ENCODE measurements around the gene KCNQ1. TPM values are rescaled to one million over a fixed set of nuclear protein-coding genes. Genes with fewer than 3 reads are reported as not detected.

Gene KCNQ1
- total RNA-seq, 1 experiment from 2014 or later = 10.7 TPM

GRCh38 chr11:2672553-2673249 is 227.9 kb downstream of the KCNQ1 start:
- H3K36me3 ChIP-seq (ENCODE audit: control insufficient read depth in 1 of 2, insufficient read depth in 2 of 2, low read length in 2 of 2) = no peaks in the 10 kb centered on the region
- ChIA-PET CTCF (no interaction called here), RAD21 (ENCODE audit: low non-redundant PET in 1 of 2, low total read pairs in 2 of 2, uncharacterized antibody in 2 of 2, unreplicated experiment in 2 of 2) (no interaction called here), POLR2A (no interaction called here)
- DNase-seq (ENCODE audit: low read depth, low spot score) (no peak), ATAC-seq (no peak)
- H3K27ac ChIP-seq (ENCODE audit: low read depth, low read length) = no peak overlapping the region
- TF ChIP-seq, protein P1, sequence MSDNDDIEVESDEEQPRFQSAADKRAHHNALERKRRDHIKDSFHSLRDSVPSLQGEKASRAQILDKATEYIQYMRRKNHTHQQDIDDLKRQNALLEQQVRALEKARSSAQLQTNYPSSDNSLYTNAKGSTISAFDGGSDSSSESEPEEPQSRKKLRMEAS (IDR thresholded peaks at IDR 0.05) = no peak
- no peak for TF ChIP-seq SRF (IDR thresholded peaks at IDR 0.05; ENCODE audit: low read depth)
- TF ChIP-seq, protein P2, sequence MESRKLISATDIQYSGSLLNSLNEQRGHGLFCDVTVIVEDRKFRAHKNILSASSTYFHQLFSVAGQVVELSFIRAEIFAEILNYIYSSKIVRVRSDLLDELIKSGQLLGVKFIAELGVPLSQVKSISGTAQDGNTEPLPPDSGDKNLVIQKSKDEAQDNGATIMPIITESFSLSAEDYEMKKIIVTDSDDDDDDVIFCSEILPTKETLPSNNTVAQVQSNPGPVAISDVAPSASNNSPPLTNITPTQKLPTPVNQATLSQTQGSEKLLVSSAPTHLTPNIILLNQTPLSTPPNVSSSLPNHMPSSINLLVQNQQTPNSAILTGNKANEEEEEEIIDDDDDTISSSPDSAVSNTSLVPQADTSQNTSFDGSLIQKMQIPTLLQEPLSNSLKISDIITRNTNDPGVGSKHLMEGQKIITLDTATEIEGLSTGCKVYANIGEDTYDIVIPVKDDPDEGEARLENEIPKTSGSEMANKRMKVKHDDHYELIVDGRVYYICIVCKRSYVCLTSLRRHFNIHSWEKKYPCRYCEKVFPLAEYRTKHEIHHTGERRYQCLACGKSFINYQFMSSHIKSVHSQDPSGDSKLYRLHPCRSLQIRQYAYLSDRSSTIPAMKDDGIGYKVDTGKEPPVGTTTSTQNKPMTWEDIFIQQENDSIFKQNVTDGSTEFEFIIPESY (IDR thresholded peaks at IDR 0.05; ENCODE audit: extremely low read depth, insufficient replicate concordance, low read length) = no peak
- TF ChIP-seq EZH2 (IDR thresholded peaks at IDR 0.05) = no peak
- TF ChIP-seq RAD21 (IDR thresholded peaks at IDR 0.05; ENCODE audit: low read depth) = no peak
- no peak for TF ChIP-seq JUND (IDR thresholded peaks at IDR 0.05)
- no peak for TF ChIP-seq YY1 (IDR thresholded peaks at IDR 0.05; ENCODE audit: extremely low read depth, insufficient replicate concordance, low read depth, low read length)
- TF ChIP-seq ELF1 (IDR thresholded peaks at IDR 0.05; ENCODE audit: borderline replicate concordance, low read depth) = no peak
- no peak for TF ChIP-seq EZH2phosphoT487 (IDR thresholded peaks at IDR 0.05; ENCODE audit: borderline replicate concordance)
- TF ChIP-seq, protein P3, sequence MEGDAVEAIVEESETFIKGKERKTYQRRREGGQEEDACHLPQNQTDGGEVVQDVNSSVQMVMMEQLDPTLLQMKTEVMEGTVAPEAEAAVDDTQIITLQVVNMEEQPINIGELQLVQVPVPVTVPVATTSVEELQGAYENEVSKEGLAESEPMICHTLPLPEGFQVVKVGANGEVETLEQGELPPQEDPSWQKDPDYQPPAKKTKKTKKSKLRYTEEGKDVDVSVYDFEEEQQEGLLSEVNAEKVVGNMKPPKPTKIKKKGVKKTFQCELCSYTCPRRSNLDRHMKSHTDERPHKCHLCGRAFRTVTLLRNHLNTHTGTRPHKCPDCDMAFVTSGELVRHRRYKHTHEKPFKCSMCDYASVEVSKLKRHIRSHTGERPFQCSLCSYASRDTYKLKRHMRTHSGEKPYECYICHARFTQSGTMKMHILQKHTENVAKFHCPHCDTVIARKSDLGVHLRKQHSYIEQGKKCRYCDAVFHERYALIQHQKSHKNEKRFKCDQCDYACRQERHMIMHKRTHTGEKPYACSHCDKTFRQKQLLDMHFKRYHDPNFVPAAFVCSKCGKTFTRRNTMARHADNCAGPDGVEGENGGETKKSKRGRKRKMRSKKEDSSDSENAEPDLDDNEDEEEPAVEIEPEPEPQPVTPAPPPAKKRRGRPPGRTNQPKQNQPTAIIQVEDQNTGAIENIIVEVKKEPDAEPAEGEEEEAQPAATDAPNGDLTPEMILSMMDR (IDR thresholded peaks at IDR 0.05 in 2 of 3, conservative IDR thresholded peaks at IDR 0.05 in 1 of 3; ENCODE audit: borderline replicate concordance in 1 of 3, insufficient read depth in 1 of 3, low read depth in 2 of 3, low read length in 2 of 3) = no peak
- no peak for TF ChIP-seq SP1 (IDR thresholded peaks at IDR 0.05; ENCODE audit: low read depth)
- TF ChIP-seq, protein P4, sequence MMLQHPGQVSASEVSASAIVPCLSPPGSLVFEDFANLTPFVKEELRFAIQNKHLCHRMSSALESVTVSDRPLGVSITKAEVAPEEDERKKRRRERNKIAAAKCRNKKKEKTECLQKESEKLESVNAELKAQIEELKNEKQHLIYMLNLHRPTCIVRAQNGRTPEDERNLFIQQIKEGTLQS (IDR thresholded peaks at IDR 0.05) = no peak
- no peak for TF ChIP-seq FOSL1 (IDR thresholded peaks at IDR 0.05; ENCODE audit: low read depth)
- no peak for TF ChIP-seq ZNF274 (IDR thresholded peaks at IDR 0.05; ENCODE audit: low read depth, low read length)
- TF ChIP-seq EGR1 (IDR thresholded peaks at IDR 0.05; ENCODE audit: low read depth) = no peak
- no peak for TF ChIP-seq CBX3 (IDR thresholded peaks at IDR 0.05; ENCODE audit: low read depth)
- peaks cover 9% of the 10 kb centered on the region; the same call in 1 of the 2 replicates for H3K79me2 ChIP-seq (ENCODE audit: insufficient read depth, low read length)
- no peak overlapping the region for H3K9ac ChIP-seq (ENCODE audit: low read length)
- H4K20me1 ChIP-seq (ENCODE audit: insufficient read depth) = no peaks in the 10 kb centered on the region
- no peak overlapping the region for H2AFZ ChIP-seq (ENCODE audit: low read depth, low read length, poor library complexity, severe bottlenecking)
- no peaks in the 10 kb centered on the region for H3K9me3 ChIP-seq (ENCODE audit: control insufficient read depth in 1 of 2, insufficient read depth in 1 of 2, low read depth in 1 of 2, low read length in 2 of 2)
- no peaks in the 10 kb centered on the region for H3K27me3 ChIP-seq (ENCODE audit: insufficient read depth, low read length)
- no peaks in the 10 kb centered on the region for H3K9me2 ChIP-seq (ENCODE audit: insufficient read depth)
- intact Hi-C loops (cut with micrococcal nuclease) = no loop called here
- BruUV-seq (replicated peaks) = no TSS peak
- no peak overlapping the region for H3K4me3 ChIP-seq (replicated peaks in 1 of 2; ENCODE audit: low read depth in 1 of 2, low read length in 2 of 2)
- H3K4me1 ChIP-seq (ENCODE audit: control insufficient read depth in 1 of 2, insufficient read depth in 2 of 2, low read length in 2 of 2) = no peaks in the 10 kb centered on the region
- H3K4me2 ChIP-seq (ENCODE audit: low read length) = no peak overlapping the region
